HG03442 (cell line): ENCODE results near the gene PTPRD.

Experiments
- ATAC-seq: cut with Tn5 transposase; IDR thresholded peaks from one replicate; pipeline ENCODE4 v1.9.1; 2021; ENCODE audit warnings: mild to moderate bottlenecking, moderate library complexity; ENCODE audit not compliant: unreplicated experiment

The PTPRD gene

DNA sequence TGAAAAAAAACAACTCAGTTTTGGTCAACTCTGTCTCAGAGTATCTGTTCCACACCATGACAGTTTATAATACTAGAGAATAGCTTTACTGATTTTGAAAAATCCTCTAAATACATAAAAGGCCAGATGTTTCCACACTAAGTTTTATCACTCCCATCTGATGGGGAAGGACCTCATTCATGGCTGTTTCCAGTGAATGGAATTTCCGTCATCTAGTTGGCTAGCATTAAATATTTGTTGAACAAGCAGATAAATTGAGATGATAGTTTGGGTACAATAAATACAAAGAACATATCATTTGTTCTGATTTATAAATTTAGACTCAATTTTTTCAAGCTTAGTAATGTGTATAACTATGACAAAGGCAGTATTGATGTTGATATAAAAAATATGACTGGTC lies 408.5 kb downstream of the PTPRD start:
- ATAC-seq: no peak

DNA sequence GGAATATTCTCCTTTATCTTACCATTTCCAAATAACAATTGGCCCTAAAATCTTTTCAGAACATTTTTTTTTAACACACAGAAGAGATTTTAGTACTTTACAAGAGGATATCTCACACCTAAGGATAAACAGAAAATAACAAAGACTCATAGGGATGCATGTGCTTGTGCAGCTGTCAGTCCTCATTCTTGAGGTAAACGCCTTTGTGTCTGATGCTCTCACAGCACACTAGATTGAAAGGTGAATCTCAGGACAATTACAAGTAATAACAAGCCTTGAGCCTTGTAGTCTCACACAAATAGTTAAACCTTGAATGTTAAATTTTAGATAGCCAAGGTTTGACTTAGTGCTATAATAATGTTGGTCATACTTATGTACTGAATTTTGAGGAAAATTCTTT lies 439.2 kb downstream of the PTPRD start:
- ATAC-seq: no peak

DNA sequence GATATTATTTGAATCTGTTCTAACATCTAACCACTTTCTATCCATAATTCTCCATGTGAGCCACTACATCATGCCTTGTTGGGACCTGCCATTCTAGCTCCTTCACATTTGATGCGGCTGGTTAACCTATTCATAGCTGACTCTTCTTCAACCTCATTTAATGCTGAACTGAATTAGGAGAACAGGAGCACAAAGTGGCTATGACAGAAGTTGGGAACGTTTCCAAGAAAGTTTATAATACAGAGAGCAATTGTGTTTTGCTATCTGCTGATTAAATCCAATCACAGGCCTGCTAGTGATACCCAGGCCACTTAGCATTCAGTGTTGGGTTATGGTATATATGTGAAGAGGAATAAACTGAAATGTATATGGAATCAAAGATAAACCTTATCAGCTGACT lies 440.3 kb downstream of the PTPRD start:
- no peak for ATAC-seq

DNA sequence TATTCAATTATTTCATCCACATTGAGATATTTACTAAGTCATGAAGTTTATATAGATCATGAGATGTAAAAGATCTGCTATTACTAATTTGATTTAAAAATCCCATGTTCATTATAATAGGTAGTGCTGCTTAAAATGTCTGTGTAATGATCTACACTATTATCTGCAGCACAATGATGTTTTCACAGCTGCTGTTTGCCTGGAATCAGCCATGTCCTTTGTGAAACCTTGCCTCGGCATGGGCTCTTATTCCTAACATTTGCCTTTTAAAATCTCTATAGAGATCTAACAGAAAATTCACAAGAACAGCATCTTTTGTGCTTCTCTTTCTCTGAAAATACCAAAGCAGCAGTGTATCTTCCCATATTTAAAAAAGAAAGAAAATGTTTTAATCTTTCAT lies 444.6 kb downstream of the PTPRD start:
- no peak for ATAC-seq

DNA sequence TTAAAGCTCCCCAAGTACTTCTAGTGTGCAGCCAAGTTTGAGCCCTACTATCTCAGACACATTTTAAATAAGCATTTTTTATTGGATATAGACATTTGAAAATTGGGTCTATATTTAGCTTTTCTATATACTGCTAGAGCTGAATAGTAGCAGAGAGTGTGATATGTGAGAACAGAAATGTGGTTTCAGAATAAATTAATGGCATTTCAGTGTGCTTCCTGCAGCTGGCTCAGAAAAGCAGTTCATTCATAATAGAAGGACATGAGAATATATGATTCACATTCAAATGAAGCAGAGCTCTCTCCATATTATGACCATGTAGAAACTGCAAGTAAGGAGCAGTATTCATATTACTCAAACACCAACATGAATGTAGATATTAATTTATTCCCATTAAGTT lies 464.0 kb downstream of the PTPRD start:
- ATAC-seq: no peak

DNA sequence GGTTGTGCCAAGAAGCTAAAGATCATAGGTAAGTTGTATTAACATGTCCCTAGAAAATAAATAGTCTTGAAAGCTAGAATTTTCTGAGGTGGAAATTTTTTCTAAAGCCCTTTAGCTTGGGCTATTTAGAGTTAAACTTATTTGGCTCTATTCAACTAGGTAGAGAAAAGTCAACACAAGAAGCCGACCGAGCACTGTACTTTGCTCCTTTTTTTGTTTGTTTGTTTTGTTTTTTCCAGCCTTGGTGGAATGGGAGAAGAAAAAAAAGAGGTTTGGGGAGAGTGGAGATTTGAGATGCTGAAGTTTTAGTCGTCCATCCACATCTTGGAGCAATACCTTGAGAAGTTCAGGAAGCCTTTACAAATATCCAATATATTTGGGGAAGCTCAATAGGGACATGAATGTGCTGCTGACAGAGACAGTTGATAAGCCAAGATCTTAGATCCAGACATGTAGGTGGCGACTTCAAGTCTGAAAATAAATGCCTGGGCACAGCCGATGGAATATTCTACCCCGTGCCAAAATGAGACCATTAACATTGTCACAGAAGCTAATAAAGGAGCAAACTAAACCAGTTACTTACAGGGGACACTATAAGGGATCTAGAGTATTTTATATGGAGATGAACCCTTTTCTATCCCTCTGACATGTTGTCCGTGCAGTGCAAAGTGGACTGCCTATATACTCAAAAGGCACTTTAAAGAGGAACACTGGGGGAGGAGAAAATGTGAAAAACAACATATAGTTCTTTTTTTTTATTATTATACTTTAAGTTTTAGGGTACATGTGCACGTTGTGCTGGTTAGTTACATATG lies 466.1 kb downstream of the PTPRD start:
- no peak for ATAC-seq

DNA sequence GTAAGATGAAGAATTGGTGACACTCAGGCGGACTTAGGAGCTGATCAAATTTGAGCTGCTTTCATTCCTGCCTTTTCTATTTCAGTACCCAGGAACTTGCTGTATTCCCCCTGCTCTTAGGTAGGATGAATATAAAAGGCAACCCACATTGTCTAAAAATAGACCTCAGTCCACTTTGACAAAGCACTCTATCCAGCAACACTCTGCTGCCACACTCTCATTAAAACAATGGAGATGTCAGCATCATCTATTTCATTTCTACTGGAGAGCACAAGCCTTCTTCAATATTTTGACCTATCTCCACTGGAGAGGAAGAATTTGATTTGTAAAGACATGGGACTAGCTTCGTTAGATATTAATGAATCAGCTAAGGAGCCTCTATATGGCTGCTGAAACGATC lies 468.4 kb downstream of the PTPRD start:
- ATAC-seq: no peak

DNA sequence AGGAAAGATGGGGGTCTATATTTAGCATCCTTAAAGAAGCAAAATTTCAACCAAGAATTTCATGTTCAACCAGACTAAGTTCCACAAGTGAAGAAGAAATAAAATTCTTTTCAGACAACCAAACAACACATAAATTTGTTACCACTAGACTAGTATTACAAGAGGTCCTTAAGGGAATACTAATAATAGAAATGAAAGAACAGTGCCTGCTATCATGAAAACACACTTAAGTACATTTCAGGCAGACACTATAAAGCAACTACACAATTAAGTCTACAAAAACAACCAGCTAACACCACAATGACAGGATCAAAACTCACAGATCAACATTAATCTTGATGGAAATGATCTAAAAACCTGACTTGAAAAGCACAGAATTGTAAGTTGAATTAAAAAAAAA lies 477.2 kb downstream of the PTPRD start:
- no peak for ATAC-seq

DNA sequence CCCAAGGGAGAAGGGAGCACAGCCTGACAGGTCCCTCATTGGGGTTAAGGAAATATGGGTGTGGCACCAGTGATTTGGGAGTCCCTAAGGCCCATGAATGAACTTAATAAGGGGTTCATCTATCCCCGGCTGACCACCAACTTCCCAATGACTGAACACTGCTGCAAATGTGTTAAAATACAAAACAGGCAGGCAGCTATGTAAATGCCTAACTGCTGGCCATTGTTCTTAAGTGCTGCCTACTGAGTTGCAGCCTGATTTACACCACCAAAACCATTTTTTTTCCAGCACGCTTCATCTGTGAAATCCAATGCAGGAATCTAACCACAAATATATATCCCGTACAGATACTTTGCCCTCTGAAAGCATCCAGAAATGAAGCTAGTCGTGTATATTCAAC lies 478.5 kb downstream of the PTPRD start:
- ATAC-seq: no peak

DNA sequence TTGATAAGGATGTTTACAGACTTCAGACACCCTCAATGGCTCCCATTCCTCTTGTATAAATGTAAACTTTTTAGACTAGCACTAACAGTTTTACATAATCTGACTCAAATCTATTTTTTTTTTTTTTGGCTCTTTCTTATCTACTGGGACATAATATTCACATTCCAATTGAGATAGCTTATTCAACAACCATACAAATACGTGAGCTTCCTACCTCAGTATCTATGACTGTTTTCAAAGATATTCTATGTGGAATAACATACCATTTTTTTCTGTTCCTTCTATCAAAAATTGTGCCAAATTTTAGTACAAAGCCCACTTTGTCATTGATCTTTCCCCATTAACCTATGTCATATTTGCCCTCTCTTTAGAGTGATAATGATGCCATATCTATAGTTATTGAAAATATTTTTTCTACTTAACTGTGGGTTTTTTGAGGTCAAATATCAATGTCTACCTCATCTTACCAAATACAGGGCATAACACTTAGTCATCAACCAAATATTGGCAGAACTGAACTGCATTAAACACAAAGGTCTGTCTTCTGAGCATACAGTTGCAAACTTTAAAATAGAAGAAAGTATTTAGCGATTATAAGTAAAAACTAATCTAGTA lies 482.6 kb downstream of the PTPRD start:
- no peak for ATAC-seq

DNA sequence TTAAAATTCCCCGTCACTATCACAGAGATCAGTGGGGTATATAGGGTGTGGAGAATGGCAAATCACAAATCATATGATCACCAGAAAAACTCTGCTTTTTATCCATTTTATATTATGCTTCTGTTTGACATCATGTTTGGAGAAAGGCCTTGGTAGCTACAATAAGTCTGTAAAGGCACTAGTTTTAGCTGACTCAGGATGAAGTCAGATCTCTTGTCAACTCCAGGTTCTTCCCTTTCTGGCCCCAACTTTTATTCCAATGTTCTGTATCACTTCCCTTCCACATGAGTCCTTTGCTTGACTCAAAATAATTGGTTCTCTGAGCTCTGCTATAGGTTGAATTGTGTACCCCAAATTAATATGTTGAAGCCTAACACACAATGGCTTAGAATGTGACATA lies 484.9 kb downstream of the PTPRD start:
- no peak for ATAC-seq

DNA sequence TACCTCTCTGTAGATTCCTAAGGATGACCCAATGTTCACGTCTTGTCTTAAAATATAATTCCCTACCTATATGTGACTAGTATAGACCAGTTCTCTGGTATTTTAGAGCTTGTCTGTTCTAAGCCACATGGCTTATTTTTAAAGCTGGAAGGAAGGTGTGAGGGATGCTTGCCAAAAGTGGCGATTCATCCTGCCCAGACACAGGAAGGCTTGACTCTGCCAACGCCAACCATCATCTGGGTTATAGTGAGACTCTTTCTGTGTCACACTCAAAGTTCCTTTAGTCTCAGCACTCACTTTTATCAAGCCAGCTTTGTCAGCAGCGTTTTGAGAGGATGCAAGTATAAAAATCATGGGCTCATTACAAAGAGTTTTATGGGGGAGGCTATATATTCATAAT lies 500.0 kb downstream of the PTPRD start:
- no peak for ATAC-seq

DNA sequence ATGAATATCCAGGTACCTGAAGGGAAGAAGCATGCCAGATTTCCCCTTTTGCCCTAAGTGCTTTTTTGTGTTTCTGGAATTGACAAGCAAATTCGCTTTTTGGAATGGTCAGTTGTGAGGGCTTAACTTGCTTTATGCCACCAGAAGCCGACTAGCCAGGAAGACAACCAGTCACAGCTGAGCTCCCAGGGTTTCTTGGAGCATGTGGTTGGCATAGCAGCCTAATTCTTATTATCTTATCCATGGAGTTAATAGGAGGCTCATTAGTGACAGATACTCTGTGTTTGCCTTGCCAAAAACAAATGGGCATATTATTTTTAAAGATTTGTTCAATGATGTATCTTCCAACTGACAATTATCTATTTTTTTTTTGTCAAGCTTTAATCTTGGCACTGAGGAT lies 500.7 kb downstream of the PTPRD start:
- ATAC-seq: no peak

DNA sequence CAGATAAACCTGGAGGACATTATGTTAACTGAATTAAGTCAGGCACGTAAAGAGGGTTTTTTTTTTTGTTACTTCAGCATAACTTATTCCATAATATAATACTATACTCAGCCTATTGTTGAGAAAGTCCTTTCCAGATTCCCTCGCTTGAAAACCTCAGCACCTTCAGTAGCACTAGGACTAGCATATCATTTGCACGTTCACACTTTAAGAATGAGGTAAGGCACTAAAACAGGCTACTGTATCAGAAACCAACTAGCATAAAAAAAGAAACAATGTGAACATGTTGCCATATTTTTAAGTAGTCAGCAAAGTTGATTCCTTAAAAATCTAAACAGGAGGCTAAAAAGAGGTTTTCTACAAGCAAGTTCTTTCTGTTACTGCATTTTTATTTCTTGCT lies 504.0 kb downstream of the PTPRD start:
- ATAC-seq: no peak

DNA sequence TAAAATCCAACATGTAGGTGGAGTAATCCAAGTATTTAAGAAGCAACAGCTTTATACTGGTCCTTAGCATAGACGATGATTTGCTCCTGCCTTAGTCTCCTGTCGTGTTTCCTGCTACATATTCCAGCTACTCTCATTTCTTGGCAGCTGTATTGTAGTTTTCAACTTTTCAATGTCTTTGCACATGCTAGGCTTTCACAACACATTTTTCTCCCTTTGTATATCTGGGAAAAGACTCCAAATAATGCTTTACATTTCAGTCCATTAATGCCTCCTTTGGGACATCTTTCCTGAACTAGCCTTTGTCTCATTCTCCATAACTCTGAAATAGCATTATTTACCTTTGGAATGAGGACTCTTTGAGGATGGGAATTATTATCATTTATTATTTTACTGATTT lies 508.0 kb downstream of the PTPRD start:
- ATAC-seq: no peak

DNA sequence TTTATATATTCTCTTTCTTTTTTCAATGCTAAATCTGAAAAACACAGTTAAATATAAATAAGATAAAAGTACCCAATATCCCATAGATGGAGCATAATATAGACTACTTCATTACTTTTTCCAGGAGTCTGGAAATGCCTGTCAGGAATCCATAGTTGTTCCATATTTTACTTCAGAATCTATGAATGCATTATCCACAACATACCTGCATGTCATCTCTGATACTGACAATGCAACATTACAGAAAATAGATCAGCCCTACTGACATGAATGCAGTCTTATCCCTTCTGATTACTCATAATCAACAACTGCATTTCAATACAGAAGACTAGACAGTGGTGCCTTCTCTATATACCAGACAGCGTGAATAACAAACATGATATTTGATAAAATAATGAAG lies 517.6 kb downstream of the PTPRD start:
- no peak for ATAC-seq

DNA sequence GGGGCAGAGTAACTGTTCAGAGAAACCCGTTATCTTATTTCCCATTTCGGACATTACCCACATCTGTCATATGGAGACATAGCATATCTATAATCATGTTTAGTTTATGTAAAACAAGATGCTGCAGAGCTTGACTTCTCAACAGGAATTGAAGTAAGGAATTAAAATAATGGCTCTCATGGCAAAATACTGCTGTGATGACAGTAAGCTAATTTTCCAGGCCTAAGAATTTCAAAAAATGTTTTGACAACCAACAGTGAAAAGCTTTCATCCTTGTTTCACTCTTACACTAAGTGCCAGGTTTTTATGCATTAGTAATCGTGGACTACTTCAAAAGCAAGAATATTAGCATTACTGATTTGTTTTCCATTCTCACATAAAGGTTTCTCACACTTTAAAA lies 518.2 kb downstream of the PTPRD start:
- no peak for ATAC-seq

DNA sequence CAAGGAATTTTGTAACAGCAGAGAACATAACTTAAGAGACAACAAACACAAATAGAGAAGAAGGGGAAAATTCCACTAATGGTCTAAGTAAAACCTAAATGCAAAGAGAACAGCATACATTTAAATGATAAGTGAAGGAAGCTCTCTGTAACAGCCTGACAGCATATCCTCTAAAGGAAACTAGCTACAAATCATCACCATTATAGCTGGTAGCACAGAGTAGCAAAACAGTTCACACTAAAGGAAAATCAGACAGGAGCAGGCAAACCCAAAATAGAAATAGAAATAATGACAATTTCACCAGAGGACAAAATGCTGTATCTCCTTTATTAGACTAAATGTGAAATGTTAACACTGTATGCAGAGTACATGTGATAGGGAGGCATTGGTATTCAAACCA lies 532.8 kb downstream of the PTPRD start:
- ATAC-seq: no peak

DNA sequence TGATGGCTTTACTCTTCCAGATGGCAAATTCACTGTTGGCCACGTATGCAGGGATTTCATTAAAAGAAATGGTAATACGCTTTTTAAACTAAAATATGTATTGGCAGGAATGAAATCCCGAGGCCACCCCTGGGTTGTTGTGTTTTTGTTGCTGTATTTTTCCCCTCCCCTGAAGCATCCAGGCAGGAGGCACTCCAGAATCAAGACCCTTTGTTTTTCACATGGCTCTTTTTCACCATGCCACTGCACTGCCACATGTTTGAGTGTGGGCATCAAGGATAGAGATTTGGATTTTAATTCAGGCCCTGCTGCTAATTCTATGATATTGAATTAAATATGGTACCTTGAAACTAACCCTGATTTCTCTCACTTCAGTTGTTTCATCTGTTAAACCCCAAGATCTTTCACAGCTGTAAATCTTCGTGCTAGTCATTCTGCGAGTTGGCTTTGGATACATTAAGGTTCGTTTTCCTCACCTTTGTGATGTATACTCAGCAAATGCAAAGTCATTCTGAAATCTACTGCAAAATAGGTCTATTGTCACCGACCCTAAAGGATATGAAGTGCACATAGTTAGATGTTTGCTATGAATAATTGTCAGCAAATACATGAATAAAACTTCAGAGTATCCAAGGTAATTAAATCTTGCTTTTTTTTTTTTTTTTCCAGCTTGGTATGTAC lies 533.4 kb downstream of the PTPRD start:
- ATAC-seq: no peak

DNA sequence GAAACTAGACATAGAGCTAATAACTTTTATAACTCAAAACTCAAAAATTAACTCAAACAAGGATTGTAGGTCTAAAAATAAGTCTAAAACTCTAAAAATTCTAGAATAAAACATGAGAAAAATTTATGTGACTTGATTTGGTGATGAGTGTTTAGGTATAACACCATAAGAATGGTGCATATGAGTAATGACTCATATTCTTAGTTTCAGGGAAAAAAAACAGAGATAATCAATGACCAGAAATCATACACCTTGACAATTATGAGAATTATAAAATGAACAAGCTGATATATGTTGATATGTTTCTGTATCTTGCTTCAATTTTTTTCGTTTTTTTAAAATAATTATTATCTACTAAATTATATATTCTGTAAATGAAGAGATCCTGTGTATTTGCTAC lies 541.2 kb downstream of the PTPRD start:
- no peak for ATAC-seq

DNA sequence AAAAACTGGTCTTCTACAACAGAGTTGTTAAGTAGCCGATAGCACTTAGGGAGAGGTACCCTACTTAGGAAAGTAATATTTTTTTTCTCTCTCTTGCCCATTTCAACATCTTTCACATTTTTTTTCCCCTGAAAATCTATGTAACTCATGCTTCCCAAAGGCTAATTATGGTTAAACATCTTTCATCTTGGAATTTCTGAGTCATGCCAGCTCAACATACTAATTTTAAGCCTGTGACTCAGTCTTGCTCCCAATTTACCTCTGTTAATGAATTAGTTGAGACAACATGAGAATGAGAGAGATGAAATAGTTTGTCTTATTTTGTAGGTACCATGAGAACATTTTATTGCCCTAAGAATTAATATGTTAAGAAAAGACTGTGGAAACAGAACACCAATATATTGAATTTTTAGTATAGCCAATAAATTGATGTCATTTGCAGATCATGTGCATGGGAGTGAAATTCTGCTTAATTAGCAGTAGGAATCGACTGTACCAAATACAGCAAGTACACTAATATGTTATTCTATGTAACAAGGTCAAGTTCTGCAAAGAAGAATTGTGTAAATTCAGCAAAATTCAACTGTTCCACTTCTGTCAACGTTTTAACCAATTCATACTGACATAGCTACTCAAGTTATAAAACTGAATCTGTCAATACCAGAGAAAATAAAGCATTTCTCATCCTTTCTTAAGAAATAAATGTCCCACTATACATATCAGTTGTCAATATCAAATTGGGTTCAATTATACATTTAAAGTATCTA lies 550.0 kb downstream of the PTPRD start:
- no peak for ATAC-seq

DNA sequence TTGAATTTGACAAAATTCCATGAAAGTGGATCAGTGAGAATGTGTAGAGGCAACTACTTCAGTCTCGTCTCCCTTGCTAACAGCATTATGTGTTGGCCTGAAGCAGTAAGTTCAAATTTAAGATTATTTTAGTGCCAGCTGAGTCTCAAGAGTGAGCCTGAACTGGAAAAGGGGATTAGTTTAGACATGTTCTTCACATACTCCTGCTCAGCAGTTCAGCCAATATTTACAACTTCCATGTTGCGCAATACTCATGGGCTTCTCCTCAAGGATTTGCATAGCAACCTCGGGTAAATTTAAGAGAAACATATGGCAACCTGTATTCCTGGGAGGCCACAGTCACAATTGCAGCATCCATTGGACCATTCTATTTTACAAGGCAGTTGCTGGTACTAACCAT lies 553.8 kb downstream of the PTPRD start:
- ATAC-seq: no peak
